8988T (cell line): Measurements from ENCODE around the gene ENO1.

Experiments
- DNase-seq: peaks from one replicate; pipeline ENCODE4 v3.0.0; 2011

Gene ENO1

GRCh38 chr1:8870103-8870502 is 8.4 kb downstream of the ENO1 start:
- DNase-seq: no peak

- no peak for DNase-seq
Measured at GRCh38 chr1:8867878-8868567, 10.5 kb downstream of the ENO1 start.

GRCh38 chr1:8866792-8867415 is 11.6 kb downstream of the ENO1 start:
- DNase-seq: no peak

- DNase-seq: no peak
Measured at GRCh38 chr1:8866173-8866791, 12.2 kb downstream of the ENO1 start.

GRCh38 chr1:8864713-8865344 is 13.7 kb downstream of the ENO1 start:
- no peak for DNase-seq

- no peak for DNase-seq
Measured at GRCh38 chr1:8863794-8864233, 14.7 kb downstream of the ENO1 start.

GRCh38 chr1:8863138-8863537 is 15.3 kb downstream of the ENO1 start:
- no peak for DNase-seq

GRCh38 chr1:8862528-8862927 is 16.0 kb downstream of the ENO1 start:
- no peak for DNase-seq

- no peak for DNase-seq
Measured at GRCh38 chr1:8860738-8861516, 17.6 kb downstream of the ENO1 start.

- DNase-seq: no peak
Measured at GRCh38 chr1:8858888-8859706, 19.4 kb downstream of the ENO1 start.

- DNase-seq: no peak
Measured at GRCh38 chr1:8858112-8858668, 20.3 kb downstream of the ENO1 start.

GRCh38 chr1:8856689-8857412 is 21.6 kb downstream of the ENO1 start:
- no peak for DNase-seq

GRCh38 chr1:8854240-8854639 is 24.2 kb downstream of the ENO1 start:
- no peak for DNase-seq

- no peak for DNase-seq
Measured at GRCh38 chr1:8851060-8851459, 27.4 kb downstream of the ENO1 start.

GRCh38 chr1:8848663-8849386 is 29.7 kb downstream of the ENO1 start:
- DNase-seq: peak; percentile 71

- no peak for DNase-seq
Measured at GRCh38 chr1:8847990-8848389, 30.5 kb downstream of the ENO1 start.

GRCh38 chr1:8846263-8846662 is 32.2 kb downstream of the ENO1 start:
- no peak for DNase-seq

- DNase-seq: no peak
Measured at GRCh38 chr1:8845104-8846097, 33.1 kb downstream of the ENO1 start.

- DNase-seq: no peak
Measured at GRCh38 chr1:8844501-8845006, 33.9 kb downstream of the ENO1 start.
